ENCODE results near the gene ANKRD49. TPM values are rescaled to one million over a fixed set of nuclear protein-coding genes. Genes with fewer than 3 reads are reported as not detected.

ANKRD49 gene, protein sequence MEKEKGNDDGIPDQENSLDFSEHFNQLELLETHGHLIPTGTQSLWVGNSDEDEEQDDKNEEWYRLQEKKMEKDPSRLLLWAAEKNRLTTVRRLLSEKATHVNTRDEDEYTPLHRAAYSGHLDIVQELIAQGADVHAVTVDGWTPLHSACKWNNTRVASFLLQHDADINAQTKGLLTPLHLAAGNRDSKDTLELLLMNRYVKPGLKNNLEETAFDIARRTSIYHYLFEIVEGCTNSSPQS
- 8.3 and 9.0 TPM in 2 replicates for total RNA-seq

DNA sequence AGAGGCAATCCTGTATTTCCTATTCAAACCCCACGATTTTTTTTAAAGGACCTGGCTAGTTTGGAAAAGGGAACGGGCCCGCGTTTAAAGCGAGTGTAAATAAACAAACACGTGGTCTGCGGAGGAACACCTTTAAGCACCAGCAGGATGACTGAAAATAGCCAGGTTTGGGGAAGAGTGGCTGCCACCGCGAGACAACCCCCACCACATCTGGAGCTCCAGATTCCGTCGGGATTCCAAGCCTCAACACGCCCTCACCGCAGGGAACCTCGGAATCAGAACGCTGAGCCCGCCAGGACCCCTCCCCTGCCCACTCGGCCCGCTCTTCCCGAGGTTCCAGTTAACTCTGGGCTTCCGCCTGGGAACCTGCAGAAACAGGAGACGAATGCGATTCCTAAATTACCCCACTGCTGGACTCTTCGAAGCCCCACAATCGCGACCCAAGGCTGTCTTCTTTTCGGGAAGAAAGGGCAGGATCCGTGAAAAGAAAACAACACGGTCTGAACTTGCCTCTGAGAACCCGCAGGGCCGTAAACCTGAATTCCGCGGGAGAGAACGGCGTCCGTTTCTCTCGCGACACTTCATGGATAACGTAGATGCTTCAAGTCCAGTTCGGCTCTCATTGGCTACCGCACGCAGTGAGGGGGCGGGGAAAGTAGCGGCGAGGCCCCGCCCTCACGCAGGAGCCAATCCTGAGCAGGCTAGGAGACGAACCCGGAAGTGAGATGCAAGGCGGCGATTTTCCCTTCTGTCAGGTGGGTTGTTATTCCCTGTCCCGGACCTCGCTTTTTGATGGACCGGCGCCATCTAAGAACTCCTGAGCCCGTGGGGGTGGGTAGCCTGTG, at the start of gene ANKRD49, which contains the start of gene MRE11:
TSS of gene ANKRD49 (plus strand) at position 704 of the 845 bp plus-strand sequence. CDS start 2,710 bp downstream, outside the sequence.
TSS of gene MRE11 (minus strand) at position 564 of the 845 bp plus-strand sequence. CDS start 1,043 bp downstream, outside the sequence.

DNA sequence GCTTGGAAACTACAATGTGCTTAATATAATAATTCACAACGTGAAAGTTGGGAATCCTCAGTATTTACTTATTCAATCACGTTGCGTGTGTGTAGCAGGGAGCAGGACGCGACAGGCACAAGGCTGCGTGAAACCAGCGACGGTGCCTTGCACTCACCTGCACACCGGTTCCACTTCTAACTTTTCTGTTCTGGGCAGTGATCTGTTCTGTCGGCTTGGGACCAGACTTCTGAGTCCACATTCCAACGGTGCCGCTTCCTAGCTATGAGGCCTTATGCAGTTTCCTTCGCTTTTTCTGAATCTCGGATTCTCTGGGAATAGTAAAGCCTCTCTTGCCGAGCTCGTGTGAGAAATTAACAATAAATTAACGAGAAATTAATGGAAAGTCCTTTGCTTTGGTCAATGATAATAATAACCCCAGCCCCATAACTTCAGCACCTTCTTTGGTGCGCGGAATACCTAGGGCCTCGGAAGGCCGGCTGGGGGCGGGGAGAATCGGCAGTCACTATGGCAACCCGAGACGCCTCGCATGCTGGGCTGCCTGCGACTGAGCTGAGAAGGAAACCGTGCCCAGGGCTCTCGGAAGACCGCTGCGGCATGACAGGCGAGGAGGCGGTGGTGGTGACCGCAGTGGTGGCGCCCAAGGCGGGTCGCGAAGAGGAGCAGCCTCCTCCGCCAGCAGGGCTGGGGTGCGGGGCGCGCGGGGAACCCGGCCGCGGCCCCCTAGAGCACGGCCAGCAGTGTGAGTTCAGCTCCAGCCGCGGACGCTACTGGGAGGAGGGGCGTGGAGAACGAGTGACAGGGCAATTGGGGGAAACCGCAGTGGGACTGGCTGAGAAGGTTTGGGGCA, 18.4 kb downstream of the ANKRD49 start, which contains the start of gene C11orf97:
TSS of gene C11orf97 (plus strand) at position 530 of the 850 bp plus-strand sequence. CDS start at position 598, 68 bp downstream.

DNA sequence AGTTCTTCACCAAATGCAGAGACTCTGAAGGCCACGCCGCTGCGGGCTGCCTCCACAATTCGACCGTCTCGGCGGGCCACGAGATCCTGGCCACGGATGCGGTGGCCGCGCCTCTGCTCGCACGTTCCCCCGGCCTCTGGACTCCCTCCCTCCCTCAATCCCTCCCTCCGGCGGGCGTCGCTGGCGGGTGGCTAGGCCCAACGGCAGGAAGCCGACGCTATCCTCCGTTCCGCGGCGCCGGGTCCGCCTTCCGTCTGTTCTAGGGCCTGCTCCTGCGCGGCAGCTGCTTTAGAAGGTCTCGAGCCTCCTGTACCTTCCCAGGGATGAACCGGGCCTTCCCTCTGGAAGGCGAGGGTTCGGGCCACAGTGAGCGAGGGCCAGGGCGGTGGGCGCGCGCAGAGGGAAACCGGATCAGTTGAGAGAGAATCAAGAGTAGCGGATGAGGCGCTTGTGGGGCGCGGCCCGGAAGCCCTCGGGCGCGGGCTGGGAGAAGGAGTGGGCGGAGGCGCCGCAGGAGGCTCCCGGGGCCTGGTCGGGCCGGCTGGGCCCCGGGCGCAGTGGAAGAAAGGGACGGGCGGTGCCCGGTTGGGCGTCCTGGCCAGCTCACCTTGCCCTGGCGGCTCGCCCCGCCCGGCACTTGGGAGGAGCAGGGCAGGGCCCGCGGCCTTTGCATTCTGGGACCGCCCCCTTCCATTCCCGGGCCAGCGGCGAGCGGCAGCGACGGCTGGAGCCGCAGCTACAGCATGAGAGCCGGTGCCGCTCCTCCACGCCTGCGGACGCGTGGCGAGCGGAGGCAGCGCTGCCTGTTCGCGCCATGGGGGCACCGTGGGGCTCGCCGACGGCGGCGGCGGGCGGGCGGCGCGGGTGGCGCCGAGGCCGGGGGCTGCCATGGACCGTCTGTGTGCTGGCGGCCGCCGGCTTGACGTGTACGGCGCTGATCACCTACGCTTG, 50.2 kb downstream of the ANKRD49 start, which contains the start of gene FUT4:
TSS of gene FUT4 (plus strand) at position 227 of the 951 bp plus-strand sequence. CDS start at position 440, 213 bp downstream.

Other genes starting within 250 kb of the ANKRD49 start
- not detected in 2 replicates for gene IZUMO1R, start 189.4 kb upstream of the ANKRD49 start, total RNA-seq
- gene GPR83, start 92.6 kb upstream of the ANKRD49 start, total RNA-seq, result under 0.01 TPM in 1 of 2 replicates, not detected in the other
- 6.0 and 7.1 TPM in 2 replicates for gene MRE11, start 140 bp upstream of the ANKRD49 start, total RNA-seq
- gene C11orf97, start 18.5 kb downstream of the ANKRD49 start, total RNA-seq, result not detected in 2 replicates
- gene FUT4, start 49.9 kb downstream of the ANKRD49 start, total RNA-seq, result 2.7 and 3.2 TPM in 2 replicates
- 2.5 and 5.1 TPM in 2 replicates for gene PIWIL4, start 73.4 kb downstream of the ANKRD49 start, total RNA-seq

Data from bronchial smooth muscle cell (primary cell).